GM18861 (cell line): ENCODE data around the gene PHF21B.

ENCODE experiments used
- ATAC-seq: cut with Tn5 transposase; IDR thresholded peaks from one replicate; pipeline ENCODE4 v1.9.1; 2021; ENCODE audit not compliant: unreplicated experiment

Gene PHF21B

GRCh38 chr22:44847892-44848291 lies 161.9 kb downstream of the PHF21B start:
- ATAC-seq, result no peak

- ATAC-seq, result no peak
Observed at GRCh38 chr22:44847380-44847779, 162.4 kb downstream of the PHF21B start.

- no peak for ATAC-seq
Observed at GRCh38 chr22:44846726-44847275, 163.0 kb downstream of the PHF21B start.

GRCh38 chr22:44845796-44846720 lies 163.7 kb downstream of the PHF21B start:
- ATAC-seq, result no peak

GRCh38 chr22:44845191-44845590 lies 164.6 kb downstream of the PHF21B start:
- no peak for ATAC-seq

- ATAC-seq, result no peak
Observed at GRCh38 chr22:44842417-44842816, 167.4 kb downstream of the PHF21B start.

- no peak for ATAC-seq
Observed at GRCh38 chr22:44840611-44841322, 169.0 kb downstream of the PHF21B start.

GRCh38 chr22:44839721-44840120 lies 170.1 kb downstream of the PHF21B start:
- no peak for ATAC-seq

- ATAC-seq, result no peak
Observed at GRCh38 chr22:44839061-44839460, 170.7 kb downstream of the PHF21B start.

- ATAC-seq, result no peak
Observed at GRCh38 chr22:44838316-44839016, 171.3 kb downstream of the PHF21B start.

GRCh38 chr22:44837481-44837880 lies 172.3 kb downstream of the PHF21B start:
- ATAC-seq, result no peak

GRCh38 chr22:44834065-44834464 lies 175.7 kb downstream of the PHF21B start:
- no peak for ATAC-seq

- ATAC-seq, result no peak
Observed at GRCh38 chr22:44831885-44832284, 177.9 kb downstream of the PHF21B start.
